ENCODE results near the gene NTRK1. TPM values are rescaled to one million over a fixed set of nuclear protein-coding genes. Genes with fewer than 3 reads are reported as not detected.

NTRK1 gene
- 0.20 TPM for total RNA-seq

DNA sequence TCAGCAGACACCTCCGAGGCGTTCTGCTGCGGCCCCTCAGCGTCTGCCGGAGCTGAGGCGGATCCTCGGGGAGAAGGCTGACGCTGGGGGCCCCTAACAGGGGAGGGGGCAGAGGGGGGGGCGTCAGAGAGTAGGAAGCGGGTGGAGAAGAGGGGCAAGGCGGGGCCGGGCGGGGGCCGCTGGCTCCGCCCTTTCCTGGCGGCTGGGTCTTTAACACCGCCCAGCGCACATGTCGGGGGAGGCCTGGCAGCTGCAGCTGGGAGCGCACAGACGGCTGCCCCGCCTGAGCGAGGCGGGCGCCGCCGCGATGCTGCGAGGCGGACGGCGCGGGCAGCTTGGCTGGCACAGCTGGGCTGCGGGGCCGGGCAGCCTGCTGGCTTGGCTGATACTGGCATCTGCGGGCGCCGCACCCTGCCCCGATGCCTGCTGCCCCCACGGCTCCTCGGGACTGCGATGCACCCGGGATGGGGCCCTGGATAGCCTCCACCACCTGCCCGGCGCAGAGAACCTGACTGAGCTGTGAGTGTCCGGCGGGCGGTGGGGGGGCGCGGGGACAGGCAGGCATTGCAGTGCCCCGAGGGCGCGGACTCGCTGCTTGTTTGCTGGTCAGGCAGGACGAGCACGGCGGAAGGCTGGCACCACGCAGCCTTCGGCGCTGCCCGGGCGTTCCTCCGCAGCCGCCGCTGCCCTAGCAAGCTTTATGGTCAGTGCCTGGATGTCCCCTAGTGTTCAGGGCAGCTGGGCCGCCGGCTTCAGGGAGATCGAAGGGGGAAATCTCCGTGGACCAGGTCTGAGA, at the start of gene NTRK1:
Gene NTRK1 (plus strand): TSS at position 238 of the 796 bp plus-strand sequence. CDS start 70 bp downstream, at position 308.
- peak; percentile 9 for DNase-seq

DNA sequence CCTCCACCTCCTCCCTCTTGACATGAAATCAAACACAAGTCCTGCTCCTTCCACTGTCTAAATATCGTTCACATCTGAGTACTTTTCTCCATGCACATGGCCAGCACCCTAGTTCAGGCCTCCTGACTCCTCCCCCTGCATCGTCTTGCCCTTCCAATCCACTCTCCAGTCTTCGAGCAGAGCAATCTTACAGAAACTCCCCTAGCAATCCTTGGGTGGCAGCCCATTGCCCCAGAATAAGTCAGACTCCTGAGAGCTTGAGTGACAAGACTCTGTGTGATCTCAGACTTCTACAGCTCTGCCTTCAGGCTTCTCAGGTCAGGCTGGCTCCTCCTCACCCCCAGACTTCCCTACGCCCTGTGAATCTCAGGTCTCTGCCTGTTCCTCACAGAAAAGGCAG, 49.5 kb upstream of the NTRK1 start:
- no peak for DNase-seq

DNA sequence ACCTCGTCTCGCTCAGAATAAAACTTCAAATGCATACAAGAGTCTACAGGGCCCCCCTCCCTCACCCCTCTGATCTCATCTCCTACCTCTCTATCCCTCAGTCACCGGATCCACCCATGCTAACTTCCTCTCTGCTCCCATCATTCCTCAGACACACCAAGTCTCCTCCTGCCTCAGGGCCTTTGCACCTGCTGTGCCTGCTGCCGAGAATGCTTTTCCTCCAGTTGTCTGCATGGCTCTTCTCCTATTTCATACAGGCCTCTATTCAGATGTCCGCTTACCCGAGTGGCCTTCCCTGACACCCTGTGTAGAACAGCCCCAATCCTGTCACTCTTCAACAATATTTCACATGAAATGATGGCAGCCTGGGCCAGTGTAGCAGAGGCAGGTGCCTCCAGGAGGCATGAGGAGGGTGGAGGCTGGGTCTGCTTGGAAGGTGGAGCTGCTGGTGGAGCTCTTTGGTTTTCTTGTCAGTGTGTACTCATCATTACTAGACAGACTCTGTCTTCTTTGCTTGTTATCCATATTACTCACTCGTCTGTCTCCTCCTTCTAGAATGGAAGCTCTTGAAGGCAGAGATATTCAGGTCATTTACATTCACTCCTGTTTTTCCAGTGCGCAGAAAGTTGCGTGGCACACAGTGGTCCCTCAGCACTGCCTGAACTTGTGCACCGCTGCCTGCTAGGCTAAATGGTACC, 48.2 kb upstream of the NTRK1 start:
- DNase-seq = no peak

DNA sequence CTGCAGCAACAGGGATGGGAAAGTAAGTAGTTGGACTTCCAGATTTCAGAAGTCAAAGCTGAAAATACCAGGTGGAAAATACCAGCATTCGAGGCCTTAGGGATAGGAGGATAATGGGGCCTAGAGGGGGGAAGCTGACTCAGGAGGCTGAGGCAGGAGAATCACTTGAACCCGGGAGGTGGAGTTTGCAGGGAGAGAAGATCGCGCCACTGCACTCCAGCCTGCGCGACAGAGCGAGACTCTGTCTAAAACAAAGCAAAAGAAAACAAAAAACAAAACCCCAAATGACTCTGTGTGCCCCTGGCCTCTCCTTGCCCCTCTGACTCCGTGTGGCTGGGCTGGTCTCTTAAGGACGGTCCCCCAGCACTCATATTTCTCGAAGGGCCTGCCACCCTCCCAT, 47.4 kb upstream of the NTRK1 start:
- DNase-seq = no peak

DNA sequence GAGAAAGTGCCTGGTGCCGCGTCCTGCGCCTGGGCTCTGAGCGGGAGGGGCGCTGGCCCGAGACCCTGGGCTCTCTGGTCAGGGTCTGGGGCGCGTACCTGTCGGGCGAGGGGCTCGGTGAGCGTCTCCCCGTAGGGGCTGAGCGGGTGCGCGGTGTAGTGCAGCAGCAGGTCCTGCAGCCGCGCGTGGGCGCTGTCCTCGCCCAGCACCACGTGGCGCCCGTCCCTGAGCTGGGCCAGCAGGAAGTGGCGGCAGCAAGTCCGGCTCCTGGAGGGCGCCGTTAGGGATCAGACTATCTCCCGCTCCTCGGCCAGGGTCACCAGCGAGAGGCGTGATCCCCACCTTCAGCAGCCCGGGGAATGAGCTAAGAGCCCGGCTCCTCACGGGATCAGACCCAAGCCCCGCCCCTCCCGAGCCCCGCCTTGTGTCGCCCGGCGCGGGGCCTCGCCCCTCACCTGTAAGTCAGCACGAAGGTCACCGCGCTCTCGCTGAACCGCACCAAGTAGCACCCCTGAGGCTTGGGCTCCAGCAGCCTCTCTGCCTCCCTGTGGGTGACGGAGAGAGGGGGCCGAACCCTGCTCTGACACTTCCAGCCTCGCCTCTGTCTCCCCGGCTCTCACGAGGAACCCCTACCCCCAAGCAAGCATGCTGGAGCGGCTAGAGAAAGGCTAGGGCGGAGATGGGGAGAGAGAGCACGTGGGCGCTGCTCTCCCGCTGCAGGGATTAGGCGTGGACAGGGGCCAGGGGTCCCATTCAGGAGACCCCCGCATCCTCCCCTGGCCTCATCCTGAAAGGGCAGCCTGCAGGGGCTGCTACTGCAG, 46.7 kb upstream of the NTRK1 start:
- DNase-seq = no peak

DNA sequence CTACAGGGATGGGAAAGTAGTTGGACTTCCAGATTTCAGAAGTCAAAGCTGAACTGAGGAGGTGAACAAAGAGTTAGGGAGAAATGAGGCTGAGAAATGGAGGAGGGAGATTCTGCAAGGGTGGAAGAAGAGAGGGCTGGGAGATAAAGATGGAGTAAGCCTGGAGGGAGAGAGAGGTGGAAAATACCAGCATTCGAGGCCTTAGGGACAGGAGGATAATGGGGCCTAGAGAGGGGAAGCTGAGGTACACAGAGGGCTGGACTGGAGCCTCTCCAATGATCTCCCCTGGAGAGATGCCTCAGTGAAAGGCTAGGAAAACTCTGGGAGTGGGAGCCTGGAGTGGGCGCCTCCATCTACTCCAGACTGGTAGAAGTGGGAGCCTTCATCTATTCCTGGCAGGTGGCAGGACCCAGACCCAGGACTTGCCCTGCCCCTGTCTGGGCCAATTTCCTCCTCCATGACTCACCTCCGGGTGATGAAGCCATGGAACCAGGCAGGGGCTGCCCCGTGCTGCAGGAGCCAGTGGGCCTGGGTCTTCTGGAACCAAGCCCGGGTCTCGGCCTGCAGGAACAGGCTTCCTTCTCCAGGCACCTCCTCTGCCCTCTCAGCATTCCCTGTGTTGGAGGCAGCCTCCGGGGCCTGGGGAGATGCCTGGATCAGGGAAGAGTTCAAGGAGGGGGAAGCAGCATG, 45.9 kb upstream of the NTRK1 start:
- DNase-seq = no peak

DNA sequence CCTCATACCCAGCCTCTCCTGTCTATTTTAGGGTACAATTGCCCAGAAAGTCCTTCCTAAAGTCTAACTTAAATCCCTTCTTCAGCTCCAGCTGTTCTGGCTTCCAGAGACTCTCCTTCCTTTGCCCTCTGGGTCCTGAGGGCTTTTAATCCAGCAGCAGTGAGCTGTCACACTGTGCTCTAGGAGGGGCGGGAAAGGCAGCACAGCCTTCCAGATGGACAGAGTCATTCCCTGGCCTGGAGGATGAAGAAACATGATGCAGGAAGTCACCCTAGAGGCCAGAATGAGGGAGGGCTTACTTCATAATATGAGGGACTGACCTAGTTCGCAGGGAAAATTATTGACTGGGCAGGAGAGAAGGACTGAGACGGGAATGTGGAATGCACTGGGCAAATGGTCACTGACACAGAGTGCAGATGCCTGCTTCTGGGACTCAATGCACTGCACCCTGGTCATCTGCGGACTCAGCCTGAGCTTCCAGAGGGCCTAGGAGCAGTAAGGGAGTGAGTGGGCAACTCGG, 45.3 kb upstream of the NTRK1 start:
- peak; percentile 64 for DNase-seq

DNA sequence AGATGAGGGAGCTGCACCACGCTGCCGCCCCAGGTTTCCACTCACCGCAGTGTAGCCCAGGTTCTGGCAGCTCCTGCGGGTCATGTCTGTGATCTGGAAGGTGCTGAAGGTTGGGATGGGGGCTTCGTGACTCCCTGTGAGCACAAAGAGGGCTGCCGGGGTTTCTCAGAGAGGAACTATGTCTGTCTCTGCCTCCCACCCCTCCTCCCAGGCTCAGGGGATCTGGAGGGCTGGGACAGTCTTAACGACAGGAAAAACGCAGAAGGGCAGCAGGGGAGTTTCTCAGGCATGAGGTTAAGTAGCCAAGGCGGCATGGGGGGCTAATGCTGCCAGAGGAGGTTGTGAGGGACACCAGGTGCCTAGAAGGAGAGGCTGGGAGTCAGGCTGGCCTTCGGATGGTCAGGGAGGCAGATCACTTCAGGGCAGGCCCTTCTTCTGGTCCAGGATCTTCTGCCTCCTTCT, 44.7 kb upstream of the NTRK1 start:
- DNase-seq = no peak

DNA sequence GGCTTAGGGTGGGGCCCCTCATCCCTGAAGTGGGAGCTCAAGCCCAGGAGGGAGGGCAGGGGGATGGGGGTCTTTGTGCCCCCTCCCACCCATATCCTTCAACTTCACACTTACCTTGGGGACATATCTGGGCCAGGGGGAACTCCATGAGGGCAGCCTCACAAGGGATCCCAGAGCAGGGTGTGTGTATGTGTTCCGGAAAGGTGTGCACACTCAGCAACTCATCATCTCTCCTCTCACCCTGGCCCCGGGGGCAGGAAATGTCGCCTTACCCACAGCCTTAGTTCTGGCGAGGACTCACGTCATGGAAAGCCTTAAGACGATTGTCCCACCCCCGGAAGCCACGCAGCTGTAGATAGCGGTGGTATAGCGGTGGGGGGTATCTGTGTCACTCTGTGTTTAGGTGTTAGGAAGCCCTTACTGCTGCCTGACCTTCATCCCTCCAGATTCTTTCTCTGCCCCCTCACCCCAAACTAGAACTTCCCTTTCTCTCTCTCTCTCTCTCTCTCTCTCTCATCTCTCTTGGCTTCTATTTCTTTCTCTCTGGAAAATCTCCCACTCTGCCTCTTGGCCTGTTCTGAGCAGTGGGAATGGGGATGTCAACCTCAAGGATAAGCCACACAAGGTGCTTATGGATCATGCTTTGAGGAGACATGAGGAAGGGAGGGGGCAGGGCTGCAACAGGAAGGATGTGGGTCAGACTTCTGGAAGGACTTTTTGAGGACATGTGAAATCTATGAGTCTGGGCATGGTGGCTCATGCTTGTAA, 43.9 kb upstream of the NTRK1 start, which contains the start of gene SH2D2A:
Gene SH2D2A (minus strand): TSS at position 288 of the 768 bp plus-strand sequence. CDS start 140 bp downstream, at position 148.
- no peak for DNase-seq

DNA sequence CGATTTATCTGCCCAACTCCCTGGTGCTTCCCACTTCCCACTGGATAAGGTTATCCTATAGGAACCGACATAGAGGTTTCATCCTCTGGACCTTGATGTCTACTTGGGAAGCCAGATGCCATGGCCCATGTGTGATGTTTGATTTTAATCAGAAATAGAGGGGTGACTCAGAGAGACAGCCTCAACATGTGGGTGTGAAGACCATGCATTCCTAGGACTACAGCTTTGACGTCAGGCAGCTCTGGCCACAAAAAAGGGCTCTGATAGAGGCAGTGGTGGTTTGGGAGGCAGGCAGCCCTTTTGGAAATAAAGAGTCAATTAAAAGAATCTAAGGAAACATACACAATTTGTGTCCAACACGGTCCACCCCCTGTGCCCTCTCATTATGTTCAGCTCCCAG, 38.9 kb upstream of the NTRK1 start:
- DNase-seq = no peak

DNA sequence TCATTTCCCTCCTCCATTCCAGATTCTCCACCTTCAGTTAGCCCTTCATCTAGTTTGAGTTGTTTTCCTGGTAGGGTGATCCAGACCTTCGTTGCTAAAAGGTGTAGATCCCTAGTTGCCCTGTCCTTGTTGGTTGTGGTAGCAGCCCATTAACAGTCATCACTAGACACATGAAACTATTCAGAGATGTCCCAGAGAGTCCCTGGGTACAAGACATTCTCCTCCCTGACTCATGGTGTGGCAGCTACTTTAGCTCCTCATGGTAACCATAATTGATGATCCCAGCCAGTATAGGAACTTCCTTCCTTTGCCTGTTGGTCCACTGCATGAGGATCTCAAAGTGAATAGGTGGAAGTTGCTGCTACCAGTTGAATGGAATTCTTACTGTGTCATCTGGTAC, 38.0 kb upstream of the NTRK1 start:
- no peak for DNase-seq

DNA sequence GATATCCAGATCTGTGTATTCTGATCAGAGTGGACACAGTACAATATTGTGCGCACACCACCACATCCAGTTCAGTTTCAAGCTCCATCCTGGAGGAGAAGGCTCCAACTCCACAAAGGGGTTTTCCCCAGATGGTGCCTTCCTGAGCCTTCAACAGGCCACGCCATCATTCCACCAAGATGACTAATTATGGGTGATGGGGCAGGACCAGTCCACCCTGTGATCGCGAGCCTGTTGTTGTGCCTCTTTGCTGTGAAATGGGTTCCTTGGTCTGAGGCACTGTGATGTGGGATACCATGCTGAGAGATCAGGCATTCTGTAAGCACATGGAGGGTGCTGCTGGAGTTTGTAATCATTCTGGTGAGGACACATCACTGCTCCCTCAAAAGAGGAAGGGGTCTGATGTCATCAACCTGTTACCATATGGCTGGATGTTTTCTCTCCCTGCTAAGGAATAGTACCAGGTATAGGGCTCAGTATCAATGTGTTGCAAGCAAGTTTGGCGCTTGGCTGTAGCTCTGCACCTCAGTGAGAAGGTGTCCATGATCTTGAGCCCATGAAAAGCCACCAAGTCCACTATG, 37.4 kb upstream of the NTRK1 start:
- DNase-seq = no peak

DNA sequence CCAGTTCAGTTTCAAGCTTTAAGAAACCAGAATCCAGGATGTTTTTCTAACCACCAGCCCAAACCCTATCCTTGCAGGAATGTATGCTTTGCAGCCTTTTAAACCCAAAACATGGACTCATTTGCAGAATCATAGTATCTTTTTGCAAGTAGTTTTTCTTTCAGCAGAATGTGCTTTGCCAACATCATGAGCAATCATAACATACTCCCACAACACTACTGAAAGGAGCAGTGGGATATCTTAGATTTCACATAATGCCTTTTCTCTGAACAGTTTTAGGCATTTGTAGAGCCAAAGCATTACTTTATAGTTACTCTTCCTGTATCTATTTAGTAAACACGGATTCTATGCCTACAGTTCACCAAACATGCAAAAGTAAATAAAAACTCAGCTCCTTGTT, 34.0 kb upstream of the NTRK1 start:
- DNase-seq = no peak

DNA sequence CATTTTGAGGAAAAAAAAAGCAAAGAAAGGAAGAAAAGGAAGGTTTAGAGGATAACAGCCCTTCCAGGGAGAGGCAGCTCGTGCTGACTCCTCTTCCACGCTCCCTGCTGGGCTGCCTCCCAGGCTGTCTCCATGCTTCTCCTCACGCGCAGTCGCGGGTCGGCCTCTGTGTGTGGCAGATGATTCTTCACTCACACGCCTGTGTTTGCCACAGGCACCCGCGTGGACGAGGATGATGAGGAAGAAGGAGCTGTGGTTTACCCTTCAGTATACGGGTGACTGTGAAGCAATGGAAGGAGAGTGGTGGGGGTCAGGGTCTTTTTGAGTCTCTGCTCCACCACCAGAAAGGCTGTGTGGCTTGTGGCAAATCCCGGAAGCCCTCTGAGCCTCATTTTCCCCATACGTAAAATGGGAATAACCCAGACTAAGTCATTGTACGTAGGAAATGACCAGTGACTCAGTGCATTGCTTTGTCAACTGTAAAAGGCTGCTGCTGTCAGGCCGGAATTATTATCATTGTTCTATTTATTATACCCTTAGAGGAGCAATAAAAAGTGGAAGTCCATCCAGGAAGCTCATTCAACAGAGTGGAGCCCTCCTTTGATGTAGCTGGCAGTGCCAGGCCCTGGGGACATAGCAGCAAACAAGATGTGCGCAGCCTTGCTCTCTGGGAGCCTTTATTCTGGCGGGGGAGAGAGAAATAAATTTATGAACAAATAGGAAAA, 32.1 kb upstream of the NTRK1 start:
- no peak for DNase-seq

DNA sequence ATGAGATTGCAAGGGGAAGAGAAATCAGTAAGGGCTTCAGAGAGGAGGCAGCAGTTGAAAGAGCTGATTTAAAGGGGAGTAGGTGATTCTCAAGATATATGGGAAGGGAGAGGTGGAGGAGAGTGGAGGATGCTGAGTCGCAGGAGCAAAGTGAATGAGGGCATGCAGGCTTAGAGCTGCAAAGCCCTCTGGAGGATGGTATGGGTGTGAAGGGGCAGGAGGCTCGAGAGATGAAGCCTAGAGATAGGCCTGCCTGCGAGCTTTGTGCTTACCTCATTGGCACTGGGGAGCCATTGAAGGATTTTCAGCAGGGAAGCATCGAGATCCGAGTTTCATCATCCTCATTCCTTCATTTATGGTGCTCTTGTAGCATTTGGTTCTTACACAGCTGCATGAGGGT, 28.2 kb upstream of the NTRK1 start:
- no peak for DNase-seq

DNA sequence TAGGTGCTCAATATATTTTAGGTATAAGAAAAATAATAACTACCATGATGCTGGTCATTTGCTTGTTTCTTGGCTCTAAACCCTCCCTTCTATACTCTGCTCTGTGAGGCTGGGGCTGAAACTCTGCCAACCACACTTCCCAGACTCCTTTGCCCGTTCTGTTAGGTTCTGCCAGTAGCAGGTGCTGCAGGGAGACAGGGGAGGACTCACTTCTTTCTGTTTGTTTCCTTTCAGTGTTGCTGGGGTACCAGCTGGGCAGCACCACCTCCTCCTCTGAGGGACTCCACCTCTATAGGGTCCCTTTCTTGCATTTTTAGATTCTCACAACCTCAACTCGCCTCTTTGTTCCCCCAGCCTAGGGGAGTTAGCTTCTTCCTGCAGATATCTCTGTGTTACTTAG, 27.1 kb upstream of the NTRK1 start:
- no peak for DNase-seq

DNA sequence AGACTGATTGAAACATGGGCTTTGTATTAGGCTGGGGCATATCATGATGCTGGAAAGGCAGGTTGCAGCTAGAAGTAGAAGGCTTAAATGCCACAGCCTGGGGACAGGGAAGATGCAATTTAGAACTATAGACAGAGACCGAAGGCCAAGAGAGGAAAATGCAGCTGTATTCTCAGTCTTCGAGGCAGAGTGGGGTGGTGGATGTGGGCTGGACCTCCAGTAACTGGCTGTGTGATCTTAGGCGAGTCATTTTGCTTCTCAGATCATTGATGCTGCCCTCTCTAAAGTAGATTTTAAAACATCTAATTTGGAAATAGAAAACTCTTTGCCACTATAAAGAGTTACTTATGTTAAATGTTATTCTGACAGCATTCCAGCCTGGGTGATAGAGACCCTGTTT, 26.3 kb upstream of the NTRK1 start:
- no peak for DNase-seq

DNA sequence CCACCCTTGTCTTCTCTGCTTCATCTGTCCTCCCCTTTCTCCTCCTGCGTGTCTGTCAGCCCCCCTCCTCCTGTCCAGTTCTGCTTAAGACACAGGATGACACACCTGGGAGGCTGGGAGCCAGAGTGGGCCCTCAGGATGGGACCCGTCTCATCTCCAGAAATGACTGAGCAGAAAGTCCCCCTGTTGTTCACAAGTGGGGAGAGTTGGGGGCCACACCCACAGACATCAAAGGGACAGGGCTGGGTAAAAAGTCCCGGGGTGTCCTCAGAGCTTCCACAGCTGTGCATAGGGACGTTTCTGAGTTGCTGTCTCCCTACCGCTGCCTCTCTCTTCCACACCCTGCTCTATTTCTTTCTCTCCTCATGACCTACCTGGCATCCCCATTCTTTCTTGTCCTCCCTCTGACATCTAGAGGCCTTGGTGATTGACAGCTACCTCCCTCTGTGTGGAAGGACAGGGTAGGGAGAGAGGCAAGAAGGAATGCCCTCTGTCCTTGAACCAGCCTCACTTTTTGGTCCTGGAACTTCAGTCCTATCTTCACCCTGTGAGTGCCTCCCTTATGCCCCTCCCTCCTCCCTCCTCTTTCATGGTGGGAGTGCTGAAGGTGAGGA, 24.5 kb upstream of the NTRK1 start:
- DNase-seq = no peak

DNA sequence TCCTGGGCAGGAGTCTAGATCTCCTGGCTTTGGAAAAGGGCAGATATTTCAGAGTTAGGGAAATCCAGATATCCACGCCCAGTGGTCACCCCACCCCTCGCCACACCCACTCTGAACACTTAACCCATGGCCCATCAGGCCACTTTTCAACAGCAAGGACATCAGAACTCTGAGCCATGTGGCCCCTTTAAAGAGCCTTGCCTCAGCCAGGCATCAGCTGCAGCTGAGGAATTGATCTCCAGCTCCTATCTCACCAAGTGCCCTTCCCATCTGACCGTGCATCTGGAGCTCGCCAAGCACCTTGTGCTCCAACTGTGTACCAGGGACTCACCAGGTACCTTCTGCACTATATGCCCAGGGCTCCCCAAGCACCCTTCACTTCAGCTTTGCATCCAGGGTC, 23.8 kb upstream of the NTRK1 start:
- DNase-seq = no peak

DNA sequence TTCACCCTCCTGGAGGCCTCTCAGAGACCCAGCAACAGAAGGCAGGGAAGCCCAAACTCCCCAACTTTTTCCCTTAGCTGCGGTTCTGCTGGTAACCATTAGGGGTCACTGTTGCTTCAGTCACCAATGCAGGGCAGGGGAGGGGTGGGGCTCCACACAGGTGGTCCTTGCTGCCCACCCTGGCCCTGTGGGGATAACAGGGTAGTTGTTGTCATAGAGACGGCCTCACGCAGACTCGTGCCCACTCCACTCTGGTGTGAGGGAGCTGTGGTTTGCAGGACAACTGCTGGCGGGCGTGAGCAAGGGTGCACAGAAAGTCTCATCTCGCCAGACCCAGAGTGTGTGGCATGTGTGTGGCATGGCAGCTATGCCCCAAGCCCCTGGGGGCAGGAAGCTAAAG, 21.7 kb upstream of the NTRK1 start:
- no peak for DNase-seq

Data from skin of body (tissue), 2 donors.